NCI-H2107 treated with DMSO at 0.1 percent for 48 hours (cell line): ENCODE results near the gene LRRC3.
A peak's percentile ranks its signal among the peaks of the same experiment; 100 is the strongest.
"Not testable (repeated sequence)": the region's sequence is repeated elsewhere in the genome, so short reads cannot be mapped to it uniquely, and the experiment has no call there.

Experiments
- DNase-seq: peaks from one replicate; lab custom pipeline; 2025; ENCODE audit not compliant: unreplicated experiment; lab: John Stamatoyannopoulos, UW

LRRC3 gene, protein sequence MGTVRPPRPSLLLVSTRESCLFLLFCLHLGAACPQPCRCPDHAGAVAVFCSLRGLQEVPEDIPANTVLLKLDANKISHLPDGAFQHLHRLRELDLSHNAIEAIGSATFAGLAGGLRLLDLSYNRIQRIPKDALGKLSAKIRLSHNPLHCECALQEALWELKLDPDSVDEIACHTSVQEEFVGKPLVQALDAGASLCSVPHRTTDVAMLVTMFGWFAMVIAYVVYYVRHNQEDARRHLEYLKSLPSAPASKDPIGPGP

DNA sequence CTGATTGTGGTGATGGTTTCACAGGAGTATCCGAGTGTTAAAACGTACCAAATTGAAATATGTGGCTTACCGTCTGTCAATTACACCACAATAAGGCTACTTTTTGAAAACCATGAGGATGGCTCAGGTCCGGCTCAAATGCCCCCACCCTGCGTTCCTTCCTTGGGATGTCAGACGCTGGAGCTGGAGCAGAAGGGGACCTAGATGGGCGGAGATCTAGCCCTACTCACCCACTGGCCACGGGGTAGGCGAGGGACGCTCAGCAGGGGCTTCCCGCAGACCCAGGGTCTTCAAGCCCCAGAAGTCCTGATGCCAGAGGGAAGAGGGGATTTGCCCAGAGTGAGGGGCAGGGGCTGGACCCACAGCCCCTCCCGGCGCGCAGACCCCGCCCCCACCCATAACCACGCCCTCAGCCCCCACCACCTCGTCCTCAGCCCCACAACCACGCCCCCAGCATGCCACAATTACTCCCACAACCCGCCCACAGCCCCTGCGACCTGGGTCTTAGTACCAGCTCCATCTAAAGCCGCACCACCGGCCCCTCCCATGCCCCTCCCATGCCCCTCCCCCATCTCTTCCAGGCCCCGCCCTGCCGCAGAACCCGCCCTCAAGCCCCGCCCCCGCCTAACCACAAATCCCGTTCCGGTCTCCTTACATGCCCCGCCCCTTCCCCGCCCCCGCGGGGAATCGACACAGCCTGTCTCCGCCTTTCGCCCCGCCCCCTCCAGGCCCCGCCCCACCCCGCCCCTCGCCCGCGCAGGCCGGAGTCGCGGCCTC, at the start of gene LRRC3:
LRRC3 (plus strand) TSS at position 764 of the 777 bp plus-strand sequence. CDS start 1,135 bp downstream, outside the sequence.
- DNase-seq, result peak; percentile 15

DNA sequence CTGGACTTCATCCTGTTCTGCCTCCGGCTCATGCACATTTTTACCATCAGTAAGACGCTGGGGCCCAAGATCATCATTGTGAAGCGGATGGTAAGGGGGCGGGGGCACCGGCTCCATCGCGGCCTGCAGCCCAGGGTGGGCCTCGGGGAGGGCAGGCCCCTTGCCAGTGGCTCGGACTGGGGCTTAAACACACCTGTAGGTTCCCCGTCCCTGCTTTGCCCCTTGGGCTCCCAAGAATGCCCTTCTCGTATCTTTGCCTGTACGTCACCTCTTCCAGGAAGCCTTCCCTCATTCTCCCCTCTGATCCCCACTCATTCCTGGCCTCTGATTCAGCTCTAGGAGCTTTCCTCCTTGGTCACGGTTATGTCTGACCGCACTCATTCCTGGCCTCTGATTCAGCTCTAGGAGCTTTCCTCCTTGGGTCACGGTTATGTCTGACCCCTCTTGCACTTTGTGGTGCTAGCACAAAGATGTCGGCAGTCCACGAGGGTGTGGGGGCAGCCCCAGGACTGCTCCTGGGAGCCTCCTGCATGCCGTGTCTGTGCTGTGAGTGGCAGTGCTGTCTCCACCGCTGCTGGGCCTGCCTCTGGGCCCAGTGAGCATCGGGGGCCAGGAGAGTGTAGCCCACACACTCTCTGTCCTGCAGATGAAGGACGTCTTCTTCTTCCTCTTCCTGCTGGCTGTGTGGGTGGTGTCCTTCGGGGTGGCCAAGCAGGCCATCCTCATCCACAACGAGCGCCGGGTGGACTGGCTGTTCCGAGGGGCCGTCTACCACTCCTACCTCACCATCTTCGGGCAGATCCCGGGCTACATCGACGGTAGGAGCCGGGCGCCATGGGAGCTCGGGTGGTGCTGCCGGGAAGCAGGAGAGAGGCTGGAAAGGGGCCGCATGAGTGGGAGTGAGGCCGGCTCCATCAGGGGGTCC, 49.1 kb upstream of the LRRC3 start:
- DNase-seq, result no peak

DNA sequence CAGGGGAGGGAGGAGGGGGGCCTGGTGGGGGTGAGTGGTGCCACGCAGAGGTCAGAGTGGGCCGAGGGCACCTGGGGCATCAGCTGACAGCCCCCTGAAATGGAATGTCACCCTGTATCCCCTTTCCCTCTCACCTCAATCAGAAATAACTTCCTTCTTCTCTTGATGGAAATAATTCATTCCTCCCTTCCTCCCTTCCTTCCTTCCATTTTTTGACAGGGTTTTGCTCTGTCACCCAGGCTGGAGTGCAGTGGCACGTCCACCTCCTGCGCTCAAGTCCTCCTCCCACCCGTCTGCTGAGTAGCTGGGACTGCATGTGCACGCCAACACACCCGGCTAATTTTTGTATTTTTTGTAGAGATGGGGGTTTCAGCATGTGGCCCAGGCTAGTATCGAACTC, 48.4 kb upstream of the LRRC3 start:
- no peak for DNase-seq

DNA sequence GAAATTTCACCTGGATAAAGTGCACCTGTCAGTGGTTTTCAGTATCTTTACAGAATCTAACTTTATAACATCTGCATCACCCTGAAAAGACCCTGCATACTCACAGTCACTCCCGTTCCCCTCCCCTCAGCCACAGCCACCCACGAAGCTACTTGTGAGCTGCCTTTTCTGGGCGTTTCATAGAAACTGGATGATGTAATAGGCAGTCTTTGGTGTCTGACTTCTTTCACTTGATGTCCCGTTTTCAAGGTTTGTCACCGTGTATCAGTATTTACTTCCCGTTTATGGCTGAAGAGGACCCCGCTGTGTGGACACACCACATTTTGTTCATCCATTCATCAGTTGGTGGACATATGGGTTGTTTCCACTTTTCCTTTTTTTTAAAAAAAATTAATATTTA, 47.8 kb upstream of the LRRC3 start:
- no peak for DNase-seq

DNA sequence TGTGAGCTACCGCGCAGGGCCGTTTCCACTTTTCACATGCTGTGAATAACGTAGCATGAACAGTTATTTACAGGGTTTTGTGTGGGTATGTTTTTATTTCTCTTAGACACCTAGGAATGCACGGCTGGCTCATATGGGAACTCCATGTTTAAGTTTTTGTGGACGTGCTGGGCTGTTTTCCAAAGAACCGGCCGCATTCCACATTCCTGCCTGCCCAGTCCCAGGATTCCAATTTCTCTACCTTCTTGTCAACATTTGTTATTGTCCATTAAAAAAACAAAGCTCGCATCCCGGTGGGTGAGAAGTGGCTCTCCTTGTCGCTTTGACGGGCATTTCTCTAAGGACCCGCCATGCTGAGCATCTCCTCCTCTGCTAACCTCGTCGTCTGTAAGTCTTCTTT, 47.1 kb upstream of the LRRC3 start:
- DNase-seq, result no peak

DNA sequence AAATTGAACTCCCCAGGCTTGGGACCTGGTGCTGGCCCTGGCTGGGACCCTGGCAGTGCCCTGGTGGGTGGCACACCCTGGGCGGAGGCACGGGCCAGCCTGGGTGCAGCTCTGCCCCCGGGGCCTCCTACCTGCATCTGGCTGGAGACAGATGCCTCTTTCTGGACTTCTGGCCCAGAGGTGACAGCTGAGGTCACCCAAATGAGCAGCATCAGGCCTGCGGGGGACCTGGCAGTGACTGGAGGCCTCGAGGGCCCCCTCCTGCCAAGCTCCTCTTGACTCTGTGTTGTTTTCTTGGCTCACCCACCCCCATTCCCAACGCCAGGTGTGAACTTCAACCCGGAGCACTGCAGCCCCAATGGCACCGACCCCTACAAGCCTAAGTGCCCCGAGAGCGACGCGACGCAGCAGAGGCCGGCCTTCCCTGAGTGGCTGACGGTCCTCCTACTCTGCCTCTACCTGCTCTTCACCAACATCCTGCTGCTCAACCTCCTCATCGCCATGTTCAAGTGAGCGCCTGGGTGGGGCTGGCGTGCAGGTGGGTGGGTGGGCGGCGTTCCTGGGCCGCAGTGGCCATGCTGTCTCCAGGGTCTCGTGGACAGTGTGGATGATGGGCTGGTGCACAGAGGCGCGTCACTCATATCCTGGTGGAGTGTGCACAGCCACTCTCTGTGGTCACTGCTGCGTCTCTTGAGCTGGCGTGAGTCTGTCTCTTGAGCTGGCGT, 41.6 kb upstream of the LRRC3 start:
- DNase-seq, result no peak

DNA sequence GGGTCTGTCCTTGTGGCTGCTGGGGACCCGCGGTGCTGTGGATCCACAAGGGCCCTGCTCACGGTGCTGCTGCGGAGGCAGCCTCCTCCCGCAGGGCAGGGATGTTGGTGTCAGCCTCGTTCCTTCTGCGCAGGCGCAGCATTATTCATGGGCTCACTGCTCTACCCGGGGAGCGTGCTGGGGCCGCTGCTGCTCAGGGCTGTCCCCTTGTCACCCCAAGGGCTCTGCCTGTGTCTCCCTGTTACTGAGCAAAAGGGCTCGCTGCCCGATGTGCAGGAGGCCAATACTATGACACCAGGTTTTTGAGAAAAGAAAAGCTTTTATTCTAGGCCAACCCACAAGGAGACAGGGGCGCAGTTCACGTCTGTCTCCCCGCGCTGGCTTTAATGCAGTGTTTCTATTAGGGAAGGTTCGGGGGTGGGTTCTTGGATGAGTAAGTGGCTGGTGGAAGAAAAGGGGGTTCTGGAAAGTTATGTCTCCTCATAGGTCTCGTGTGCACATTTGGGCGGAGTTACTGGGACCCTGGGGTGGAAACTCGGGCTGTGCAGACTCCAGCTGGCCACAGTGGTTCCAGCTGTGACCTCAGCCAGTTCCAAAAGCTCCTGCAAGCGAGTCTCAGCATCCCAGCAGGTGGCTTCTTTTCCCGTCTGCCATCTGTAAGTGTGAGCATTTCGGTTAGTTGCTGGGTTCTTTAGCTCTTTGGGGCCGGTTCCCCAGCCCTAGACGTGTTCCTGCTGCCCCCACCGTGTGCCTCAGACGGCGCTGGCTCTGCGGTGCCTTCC, 40.8 kb upstream of the LRRC3 start:
- no peak for DNase-seq

DNA sequence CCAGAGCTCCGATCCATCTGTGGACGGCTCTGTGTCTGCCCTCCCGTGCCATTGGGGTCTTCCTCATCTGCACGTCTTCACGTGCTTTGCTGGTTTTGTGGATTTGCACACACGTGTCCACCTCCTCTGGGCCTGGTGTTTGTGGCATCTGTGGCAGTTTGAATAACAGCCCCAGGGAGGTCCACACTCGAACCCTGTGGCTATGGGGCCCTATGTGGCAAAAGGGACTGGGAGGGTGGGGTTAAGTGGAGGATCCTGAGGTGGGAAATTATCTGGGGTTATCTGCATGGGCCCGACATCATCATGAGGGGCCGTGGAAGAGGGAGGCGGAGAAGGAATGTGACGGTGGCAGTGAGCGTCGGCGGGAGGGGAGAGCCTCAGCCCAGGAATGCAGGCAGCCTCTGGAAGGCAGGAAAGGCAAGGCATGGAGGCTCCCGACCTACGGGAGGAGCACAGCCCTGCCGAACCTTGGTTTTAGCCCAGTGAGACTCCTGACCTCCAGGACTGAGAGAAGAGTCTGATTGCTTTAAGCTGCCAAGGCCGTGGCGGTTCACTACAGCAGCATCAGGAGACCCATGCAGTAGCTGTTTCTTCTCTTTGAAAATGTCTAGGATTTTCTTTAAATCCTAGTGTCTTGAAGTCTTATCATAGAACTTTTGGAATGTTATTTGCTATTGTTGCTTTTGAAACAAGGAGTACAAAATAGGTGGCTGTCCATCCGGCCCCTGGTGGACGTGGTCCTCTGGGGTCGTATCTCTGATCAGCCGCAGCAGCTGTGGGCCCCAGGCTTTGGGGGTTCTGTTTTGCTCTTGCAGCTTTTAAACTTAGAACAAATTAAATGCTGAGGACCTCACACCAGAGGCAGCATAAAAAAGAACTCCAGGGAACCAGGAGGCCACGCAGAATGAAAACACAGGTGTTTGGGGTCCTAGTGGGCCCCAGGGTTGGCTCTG, 40.0 kb upstream of the LRRC3 start:
- no peak for DNase-seq

DNA sequence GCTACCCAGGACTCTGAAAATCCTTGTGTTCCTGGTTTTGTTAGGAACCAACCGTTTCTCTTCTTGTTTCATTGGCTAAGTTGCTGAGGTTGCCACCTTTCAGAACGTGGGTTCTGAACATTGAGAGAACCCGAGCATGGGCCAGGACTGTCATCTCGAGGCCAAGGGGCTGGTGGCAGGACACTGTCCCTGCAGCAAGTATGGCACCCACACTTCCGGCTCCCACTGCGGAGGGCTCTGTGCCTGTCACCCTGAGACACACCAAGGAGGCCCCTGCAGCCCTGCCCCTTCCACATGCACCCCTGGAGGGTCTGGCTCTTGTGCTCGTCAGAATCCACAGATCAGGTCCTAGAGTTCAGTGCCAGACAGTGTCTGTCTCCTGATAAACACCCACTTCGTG, 39.1 kb upstream of the LRRC3 start:
- DNase-seq, result no peak

DNA sequence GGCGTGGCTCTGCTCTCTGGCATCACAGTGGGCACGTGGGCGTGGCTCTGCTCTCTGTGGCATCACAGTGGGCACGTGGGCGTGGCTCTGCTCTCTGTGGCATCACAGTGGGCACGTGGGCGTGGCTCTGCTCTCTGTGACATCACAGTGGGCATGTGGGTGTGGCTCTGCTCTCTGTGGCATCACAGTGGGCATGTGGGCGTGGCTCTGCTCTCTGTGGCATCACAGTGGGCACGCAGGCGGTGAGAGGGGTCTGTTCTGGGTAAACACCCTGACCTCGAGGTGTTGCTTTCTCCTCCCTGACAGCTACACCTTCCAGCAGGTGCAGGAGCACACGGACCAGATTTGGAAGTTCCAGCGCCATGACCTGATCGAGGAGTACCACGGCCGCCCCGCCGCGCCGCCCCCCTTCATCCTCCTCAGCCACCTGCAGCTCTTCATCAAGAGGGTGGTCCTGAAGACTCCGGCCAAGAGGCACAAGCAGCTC, 37.6 kb upstream of the LRRC3 start:
- not testable (repeated sequence) for DNase-seq

DNA sequence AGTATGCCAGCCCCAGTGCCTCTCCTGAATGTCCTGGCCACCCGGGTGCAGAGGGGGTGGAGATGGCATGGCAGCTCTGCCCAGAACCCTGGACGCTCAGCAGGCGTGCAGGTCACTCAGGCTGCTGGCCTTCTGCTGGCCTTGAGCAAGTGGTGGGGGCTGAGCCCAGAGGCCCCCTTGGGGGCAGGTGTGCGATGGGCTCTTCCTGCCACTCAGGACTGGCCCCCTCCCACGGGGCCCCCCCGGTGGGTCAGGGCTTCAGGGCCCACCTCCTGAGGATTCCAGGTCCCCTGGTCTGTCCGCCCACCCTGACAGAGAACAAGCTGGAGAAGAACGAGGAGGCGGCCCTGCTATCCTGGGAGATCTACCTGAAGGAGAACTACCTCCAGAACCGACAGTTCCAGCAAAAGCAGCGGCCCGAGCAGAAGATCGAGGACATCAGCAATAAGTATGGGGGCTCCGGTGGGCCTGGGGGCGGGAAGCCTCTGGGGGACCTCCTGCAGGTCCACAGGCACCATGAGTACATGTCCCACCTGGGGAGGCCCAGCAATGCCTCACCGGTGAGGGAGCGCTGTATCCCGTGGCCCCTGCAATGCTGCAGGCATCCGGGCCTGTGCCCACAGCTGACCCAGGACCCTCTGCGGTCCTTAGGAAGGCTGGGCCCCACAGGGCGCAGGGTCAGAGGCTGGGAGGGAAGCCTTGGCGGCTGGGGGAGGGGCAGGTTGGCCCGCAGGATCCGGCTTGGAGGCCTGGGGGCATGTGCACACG, 37.0 kb upstream of the LRRC3 start:
- no peak for DNase-seq

DNA sequence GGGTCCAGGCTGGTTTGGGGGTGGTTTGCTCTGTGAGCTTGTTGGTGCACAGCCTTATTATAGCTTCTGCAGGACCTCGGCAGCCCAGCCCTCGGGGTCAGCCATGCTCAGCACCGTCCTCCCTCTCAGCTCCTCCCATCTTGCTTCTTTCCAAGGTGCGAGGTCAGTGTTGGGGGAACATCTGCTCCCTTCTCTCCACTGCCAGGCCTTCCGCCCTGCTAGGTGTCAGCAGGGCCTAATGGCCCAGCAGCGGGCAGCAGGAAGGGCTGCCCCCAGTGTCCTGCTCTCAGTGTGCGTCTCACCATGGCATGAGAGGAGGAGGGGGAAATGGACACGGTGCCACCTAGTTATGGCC, 36.5 kb upstream of the LRRC3 start:
- DNase-seq, result no peak

DNA sequence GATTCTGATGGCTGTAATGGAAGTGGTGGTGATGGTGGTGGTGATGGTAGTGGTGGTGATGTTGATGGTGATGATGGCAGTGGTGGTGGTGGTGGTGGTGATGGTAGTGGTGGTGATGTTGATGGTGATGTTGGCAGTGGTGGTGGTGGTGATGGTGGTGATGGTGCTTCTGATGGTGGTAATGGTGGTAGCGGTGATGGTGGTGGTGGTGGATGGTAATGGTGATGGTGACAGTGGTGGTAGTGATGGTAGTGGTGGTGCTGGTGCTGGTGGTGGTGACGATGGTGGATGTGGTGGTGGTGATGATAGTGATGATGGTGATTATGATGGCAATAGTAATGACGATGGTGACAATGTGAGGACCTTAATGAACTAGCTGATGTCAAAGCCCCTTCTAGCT, 35.6 kb upstream of the LRRC3 start:
- no peak for DNase-seq

DNA sequence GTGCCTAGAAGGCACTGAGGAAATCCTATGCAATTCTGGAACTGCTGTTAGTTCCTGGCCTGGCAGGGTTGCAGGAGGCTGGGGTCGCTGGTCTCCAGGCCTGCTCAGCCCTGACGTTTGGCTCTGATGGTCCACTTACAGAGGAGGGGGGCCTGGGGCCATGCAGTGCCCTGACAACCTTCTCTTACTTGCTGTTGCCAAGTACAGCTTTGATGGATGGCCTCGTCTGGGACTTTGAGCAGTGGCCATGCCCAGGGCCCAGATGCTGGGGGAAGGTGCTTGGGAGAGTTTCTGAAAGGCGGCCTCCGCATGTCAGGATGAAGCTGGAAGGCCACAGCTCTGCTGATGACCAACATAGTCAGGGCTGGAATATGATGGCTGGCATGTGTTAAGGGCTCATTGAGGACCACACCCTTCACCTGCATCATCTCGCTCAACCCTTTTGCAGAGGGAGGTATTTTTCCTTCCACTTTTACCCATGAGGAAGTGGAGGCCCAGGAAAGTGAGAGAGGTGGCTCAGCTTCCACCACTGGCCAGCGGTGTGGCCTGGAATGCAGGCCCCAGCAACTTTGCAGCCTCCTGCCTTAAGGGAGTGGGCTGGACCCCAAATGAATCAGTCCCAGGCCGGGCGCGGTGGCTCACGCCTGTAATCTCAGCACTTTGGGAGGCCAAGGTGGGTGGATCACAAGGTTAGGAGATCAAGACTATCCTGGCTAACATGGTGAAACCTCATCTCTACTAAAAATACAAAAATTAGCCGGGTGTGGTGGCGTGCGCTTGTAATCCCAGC, 34.7 kb upstream of the LRRC3 start:
- no peak for DNase-seq

DNA sequence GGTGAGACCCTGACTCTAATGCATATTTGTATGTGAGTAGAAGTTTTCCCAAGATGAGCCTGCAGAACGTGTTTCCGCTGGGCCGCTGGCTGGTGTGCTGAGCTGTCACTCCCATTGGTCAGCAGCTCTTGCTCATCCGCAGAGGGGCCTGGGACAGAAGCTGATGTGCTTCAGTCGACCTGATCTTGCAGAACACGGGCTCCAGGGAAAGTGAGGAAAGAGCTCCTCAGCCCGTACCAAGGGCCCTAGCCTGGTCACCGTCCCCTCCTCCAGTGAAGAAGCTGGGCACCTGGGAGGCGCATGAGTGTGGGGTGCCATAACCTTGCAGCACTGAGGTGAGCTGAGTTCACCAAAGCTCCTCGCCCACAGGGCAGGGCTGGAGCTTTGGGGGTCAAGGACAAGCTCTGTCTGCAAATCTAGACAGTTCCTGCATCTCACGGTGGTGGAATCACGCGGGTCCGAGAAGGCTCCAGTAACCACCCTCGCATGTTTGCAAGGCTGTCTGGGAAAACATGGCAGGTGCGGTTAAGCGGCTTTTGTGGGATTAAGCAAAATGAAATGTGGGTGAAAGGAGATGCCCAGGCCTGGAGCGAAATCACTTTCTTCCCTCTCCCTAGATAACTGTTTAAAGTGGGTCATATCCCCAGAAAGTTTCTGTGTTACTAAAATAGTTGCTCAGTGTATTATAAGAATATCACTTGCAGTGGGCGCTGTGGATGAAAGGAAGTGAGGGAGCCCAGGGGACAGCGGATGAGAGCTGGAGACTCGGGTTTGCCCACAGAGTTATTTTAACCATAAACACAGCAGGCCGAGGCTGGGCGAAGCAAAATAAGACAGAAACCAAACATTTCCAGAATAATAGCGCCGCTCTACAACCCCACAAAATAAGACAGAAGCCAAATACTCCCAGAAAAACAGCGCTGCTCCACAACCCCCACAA, 33.1 kb upstream of the LRRC3 start:
- DNase-seq, result no peak

DNA sequence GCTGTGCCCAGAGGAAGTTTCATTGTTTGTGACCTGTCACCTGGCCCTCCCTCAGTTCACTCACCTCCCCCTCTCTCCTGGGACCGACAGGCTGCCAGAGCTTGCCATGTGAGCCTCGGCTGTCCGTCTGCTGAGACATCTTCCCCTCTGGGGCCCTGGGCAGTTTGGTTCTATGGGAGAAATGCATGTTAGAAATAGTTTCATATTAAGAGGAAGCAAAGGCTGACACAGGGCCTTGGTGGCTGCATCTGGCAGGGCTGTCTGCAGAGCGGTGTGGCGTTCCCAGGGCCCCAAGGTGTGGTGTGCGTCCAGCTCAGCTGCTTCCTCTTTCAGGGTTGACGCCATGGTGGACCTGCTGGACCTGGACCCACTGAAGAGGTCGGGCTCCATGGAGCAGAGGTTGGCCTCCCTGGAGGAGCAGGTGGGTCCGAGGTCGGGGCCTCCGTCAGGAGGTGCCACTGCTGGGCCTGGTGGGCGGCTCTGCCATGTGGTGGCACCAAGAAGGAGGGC, 31.9 kb upstream of the LRRC3 start:
- DNase-seq, result peak; percentile 16
